ENCODE data around the gene ITGA11. TPM values are rescaled to one million over a fixed set of nuclear protein-coding genes. Genes with fewer than 3 reads are reported as not detected.
A peak's percentile ranks its signal among the peaks of the same experiment; 100 is the strongest.

Gene ITGA11
- total RNA-seq, 2 donors from 2014 or later, result 12.6 to 35.4 TPM

GRCh38 chr15:68419301-68420175 is 12.4 kb downstream of the ITGA11 start:
- no peak overlapping the region for H3K4me3 ChIP-seq
- peak; percentile 32 for DNase-seq (ENCODE audit: low spot score)
- no peaks in the 10 kb centered on the region for H3K36me3 ChIP-seq
- H3K4me1 ChIP-seq, result peaks cover 0 to 28% of the 10 kb centered on the region in 2 donors
- no peaks in the 10 kb centered on the region for H3K9me3 ChIP-seq
- no peaks in the 10 kb centered on the region for H3K27me3 ChIP-seq
- TF ChIP-seq, protein P1, sequence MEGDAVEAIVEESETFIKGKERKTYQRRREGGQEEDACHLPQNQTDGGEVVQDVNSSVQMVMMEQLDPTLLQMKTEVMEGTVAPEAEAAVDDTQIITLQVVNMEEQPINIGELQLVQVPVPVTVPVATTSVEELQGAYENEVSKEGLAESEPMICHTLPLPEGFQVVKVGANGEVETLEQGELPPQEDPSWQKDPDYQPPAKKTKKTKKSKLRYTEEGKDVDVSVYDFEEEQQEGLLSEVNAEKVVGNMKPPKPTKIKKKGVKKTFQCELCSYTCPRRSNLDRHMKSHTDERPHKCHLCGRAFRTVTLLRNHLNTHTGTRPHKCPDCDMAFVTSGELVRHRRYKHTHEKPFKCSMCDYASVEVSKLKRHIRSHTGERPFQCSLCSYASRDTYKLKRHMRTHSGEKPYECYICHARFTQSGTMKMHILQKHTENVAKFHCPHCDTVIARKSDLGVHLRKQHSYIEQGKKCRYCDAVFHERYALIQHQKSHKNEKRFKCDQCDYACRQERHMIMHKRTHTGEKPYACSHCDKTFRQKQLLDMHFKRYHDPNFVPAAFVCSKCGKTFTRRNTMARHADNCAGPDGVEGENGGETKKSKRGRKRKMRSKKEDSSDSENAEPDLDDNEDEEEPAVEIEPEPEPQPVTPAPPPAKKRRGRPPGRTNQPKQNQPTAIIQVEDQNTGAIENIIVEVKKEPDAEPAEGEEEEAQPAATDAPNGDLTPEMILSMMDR (IDR thresholded peaks at IDR 0.05), result no peak
- peak overlapping the region; percentile 30 to 49 for H3K27ac ChIP-seq

DNA sequence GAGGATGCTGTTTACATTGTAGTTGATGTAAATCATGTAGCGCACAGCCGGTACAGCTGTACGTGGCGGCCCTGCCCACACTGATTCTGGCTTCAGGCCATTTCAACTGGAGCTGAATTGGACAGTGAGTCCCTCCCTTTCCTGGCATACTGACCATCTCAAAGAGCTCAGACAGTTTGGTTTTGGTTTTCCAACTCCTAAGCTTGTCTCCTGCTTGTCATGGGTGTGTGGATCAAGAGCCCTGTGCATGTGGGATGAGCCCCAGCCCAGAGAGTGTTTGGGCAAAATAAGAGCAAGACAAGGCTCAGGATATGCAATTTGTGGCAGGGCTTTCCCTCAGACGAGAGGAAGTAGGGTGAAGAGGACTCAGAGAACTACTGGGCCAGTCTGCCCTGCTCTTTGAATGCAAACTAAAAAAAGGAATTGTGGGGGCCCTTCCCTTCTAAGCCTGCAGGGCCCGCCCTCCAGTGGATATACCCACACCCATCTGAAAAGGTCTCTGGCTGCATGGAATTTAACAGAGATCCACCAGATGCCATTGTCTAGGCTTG is 13.3 kb downstream of the ITGA11 start:
- no peaks in the 10 kb centered on the region for H3K36me3 ChIP-seq
- peak; percentile 65 for DNase-seq (ENCODE audit: low spot score)
- H3K27ac ChIP-seq, result peak overlapping the region; percentile 30 to 49
- H3K4me3 ChIP-seq, result no peak overlapping the region
- TF ChIP-seq, protein P1 (IDR thresholded peaks at IDR 0.05), result no peak
- no peaks in the 10 kb centered on the region for H3K27me3 ChIP-seq
- H3K4me1 ChIP-seq, result peaks cover 0 to 33% of the 10 kb centered on the region in 2 donors
- no peaks in the 10 kb centered on the region for H3K9me3 ChIP-seq

DNA sequence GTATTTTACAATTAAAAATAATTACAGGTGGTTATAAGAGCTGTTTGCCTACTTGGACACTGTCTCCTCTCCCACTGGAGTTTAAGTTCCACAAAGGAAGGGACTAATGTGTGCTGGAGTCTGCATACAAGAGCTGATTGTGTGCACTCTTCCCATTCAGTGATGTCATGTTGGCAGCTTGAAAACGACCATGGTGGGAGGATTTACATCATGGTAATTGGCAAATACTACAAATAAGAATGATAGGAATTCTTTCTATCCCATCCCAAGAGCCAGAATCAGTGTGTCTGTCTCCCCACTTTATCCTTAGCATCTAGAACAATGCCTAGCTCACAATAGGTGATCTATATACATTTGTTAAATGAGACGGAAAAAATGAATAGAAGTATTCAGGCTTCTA is 14.1 kb downstream of the ITGA11 start:
- TF ChIP-seq, protein P1 (IDR thresholded peaks at IDR 0.05), result no peak
- H3K36me3 ChIP-seq, result no peaks in the 10 kb centered on the region
- H3K4me3 ChIP-seq, result no peak overlapping the region
- H3K4me1 ChIP-seq, result peaks cover 0 to 33% of the 10 kb centered on the region in 2 donors
- no peaks in the 10 kb centered on the region for H3K9me3 ChIP-seq
- H3K27ac ChIP-seq, result peak overlapping the region; percentile 30 to 49
- no peaks in the 10 kb centered on the region for H3K27me3 ChIP-seq
- DNase-seq (ENCODE audit: low spot score), result peak; percentile 44

- no peak overlapping the region for H3K27ac ChIP-seq
- peaks cover 0 to 33% of the 10 kb centered on the region in 2 donors for H3K4me1 ChIP-seq
- no peak overlapping the region for H3K4me3 ChIP-seq
- H3K27me3 ChIP-seq, result no peaks in the 10 kb centered on the region
- no peaks in the 10 kb centered on the region for H3K9me3 ChIP-seq
- DNase-seq (ENCODE audit: low spot score), result peak; percentile 30
- TF ChIP-seq, protein P1 (IDR thresholded peaks at IDR 0.05), result no peak
- no peaks in the 10 kb centered on the region for H3K36me3 ChIP-seq
Measured at GRCh38 chr15:68417051-68417450, 14.9 kb downstream of the ITGA11 start.

DNA sequence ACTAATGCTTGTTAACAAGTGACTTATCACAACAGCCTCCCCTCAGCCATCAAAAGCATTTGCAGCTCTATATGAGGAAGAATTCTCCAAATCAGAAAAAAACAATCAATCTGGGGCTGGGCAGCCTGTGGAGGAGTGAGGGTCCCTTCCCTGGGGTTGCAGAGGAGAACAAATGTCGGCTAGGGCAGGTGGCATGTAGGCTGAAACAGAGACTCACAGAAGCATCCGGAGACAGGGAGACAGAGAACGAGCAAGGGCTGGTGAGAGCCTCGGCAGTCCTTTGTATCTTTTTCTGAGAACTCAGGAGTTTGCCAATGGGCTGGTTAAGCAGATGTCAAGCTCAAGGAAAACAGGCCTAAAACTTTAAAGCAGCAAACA is 15.8 kb downstream of the ITGA11 start:
- Histone ChIP-seq H3K4me1 (peaks cover 0 to 33% of the 10 kb centered on the region in 2 donors), H3K36me3 (no peaks in the 10 kb centered on the region), H3K9me3 (no peaks in the 10 kb centered on the region), H3K4me3 (no peak overlapping the region), H3K27ac (peak overlapping the region in 1 of 2 donors; percentile 58), H3K27me3 (no peaks in the 10 kb centered on the region)
- DNase-seq (ENCODE audit: low spot score), result no peak
- TF ChIP-seq, protein P1 (IDR thresholded peaks at IDR 0.05), result no peak

All from right atrium auricular region (tissue), 2 donors.